Astrocyte of the cerebellum (primary cell): ENCODE results near the gene PDE2A.

Experiments
- DNase-seq: peaks from one replicate; pipeline ENCODE4 v3.0.0-alpha.2; 2011; ENCODE audit warnings: low read depth
- H3K4me3 ChIP-seq: 2 replicates; pipeline ENCODE4 v1.5.1; 2011; ENCODE audit warnings: mild to moderate bottlenecking, low read depth, low read length, moderate library complexity
- in situ Hi-C: cut with HindIII; loops from 2 replicates; pipeline ENCODE4 v1.10.0; 2017; ENCODE audit warnings: low sequenced_read_pairs
- TF ChIP-seq, protein P1 (sequence below): IDR thresholded peaks from 2 replicates; pipeline ENCODE4 v1.5.1; 2012; ENCODE audit warnings: low read length, low read depth, moderate library complexity, mild to moderate bottlenecking; ENCODE audit errors: missing control alignments

The PDE2A gene

DNA sequence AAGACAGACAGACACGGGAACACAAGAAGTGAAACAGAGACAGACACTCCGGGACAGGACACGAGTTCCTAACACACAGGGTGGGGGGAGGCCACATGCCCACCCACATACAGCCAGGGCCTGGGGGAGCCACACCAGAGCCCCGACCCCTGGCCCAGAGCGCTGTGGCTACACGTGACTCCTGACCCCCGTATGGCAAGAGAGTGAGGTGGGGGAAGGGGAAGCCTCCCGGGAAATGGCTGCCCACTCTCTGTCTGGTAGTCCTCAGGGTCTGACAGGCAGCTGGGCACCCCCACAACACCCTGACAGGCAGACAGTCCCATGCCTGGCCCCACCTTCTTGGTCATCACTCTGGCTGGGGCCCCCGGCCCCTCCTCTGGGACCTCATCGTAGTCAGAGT lies 38.6 kb upstream of the PDE2A start:
- H3K4me3 ChIP-seq: no peak overlapping the region
- in situ Hi-C loops: no loop called here
- TF ChIP-seq, protein P1, sequence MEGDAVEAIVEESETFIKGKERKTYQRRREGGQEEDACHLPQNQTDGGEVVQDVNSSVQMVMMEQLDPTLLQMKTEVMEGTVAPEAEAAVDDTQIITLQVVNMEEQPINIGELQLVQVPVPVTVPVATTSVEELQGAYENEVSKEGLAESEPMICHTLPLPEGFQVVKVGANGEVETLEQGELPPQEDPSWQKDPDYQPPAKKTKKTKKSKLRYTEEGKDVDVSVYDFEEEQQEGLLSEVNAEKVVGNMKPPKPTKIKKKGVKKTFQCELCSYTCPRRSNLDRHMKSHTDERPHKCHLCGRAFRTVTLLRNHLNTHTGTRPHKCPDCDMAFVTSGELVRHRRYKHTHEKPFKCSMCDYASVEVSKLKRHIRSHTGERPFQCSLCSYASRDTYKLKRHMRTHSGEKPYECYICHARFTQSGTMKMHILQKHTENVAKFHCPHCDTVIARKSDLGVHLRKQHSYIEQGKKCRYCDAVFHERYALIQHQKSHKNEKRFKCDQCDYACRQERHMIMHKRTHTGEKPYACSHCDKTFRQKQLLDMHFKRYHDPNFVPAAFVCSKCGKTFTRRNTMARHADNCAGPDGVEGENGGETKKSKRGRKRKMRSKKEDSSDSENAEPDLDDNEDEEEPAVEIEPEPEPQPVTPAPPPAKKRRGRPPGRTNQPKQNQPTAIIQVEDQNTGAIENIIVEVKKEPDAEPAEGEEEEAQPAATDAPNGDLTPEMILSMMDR: no peak
- no peak for DNase-seq

DNA sequence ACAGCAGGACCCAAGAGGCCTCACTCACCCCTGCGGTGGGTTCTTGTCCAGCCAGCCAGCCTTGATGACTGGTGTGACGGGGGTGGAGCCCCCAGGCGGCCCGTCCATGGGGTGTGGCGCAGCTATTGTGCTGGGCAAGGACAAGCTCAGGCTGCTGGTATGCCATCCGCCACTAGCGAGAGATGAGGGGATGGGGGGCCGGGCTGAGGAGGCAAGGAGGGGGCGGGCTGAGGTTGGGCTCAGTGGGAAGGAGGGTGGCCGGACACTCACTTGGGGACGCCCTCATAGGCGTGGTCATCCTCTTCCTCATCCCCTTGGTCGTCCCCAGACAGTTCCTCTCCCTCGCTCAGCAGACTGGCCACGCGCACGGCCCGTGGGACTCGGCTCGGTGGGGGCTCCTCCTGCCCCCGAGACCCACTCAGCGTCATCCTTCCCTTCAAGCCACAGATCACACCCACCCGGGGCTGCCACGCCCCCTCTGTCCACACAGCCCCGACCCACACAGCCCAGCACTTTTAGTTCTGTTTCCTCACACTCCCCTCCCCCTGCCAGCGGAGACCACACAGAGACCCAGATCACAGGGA lies 38.0 kb upstream of the PDE2A start:
- TF ChIP-seq, protein P1: no peak
- no peak overlapping the region for H3K4me3 ChIP-seq
- in situ Hi-C loops: no loop called here
- DNase-seq: no peak

DNA sequence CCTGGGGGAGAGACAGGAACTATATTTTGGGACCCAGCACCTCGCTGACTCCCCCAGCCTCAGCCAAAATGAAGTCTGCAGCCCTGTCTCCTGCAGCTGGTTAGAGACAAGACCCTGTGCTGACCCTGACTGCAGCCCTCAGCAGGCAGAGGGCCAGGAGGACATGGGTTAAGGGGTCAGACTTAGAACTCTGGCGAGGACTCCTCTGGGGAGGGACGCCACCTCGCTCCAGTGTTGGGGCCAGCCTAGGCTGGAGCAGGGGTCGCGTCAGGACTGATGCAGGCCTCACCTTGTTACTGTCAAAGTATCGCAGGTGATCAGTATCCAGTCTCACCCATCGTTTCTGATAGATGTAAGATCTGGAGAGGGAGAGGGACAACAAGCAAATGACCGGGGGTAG lies 36.9 kb upstream of the PDE2A start:
- TF ChIP-seq, protein P1: no peak
- DNase-seq: no peak
- no peak overlapping the region for H3K4me3 ChIP-seq
- in situ Hi-C loops: no loop called here

DNA sequence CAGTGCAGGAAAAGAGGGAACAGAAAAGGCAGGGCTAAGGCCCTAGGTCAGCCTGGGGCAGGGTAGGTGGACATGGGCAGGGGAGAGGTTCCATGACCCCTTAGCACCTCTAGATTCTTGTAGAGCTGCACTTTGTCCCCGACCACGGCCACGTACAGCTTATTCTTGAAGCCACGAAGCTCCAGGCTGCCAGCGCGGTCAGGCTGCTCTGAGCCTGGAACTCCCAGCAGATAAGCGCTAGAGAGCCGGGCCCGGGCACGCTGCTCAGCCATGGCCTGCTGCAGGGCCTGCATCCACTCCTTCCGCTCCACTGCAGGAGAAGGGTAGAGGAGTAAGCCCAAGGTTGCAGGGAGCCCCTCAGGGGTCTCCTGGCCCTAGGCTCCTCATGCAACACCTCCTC lies 36.1 kb upstream of the PDE2A start:
- in situ Hi-C loops: no loop called here
- DNase-seq: no peak
- no peak overlapping the region for H3K4me3 ChIP-seq

DNA sequence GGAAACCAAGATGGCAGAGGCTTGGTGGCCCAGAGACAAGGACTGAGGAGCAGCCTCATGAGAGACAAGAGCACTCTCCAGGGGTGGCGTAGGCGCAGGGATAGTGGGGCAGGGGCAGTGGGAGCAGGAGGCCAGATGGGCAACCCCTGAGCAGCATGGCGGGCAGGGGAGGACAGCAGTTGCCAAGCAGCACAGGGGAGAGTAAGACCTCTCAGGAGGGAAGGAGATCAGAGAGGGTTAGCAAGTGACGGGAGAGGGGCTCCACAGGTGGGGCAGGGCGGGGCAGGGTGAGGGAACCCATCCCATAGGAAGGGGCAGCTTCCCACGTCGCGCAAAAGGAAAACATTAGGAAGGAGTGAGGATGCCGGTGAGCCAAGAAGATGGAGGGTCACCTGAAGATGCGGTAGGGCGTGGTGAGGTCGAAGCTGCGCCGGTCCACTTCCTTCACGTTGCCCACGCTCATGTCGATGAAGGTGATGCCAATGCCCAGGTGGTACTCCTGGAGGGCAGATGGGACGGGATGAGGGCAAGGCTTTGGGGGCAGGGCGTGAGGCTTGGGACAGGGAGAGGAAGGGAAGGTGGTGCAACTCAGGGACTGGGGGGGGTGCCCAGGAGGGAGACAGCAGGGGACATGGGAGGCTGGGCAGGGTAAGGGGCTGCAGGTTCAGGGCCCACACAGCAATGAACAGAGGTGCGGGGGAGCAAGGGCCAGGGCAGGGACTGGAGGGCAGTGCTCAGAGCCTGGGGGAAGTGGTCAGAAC lies 35.4 kb upstream of the PDE2A start:
- DNase-seq: no peak
- TF ChIP-seq, protein P1: no peak
- H3K4me3 ChIP-seq: no peak overlapping the region
- in situ Hi-C loops: no loop called here

More for the DNA sequence above, 36.1 kb upstream of the PDE2A start:
- TF ChIP-seq, protein P1: no peak

DNA sequence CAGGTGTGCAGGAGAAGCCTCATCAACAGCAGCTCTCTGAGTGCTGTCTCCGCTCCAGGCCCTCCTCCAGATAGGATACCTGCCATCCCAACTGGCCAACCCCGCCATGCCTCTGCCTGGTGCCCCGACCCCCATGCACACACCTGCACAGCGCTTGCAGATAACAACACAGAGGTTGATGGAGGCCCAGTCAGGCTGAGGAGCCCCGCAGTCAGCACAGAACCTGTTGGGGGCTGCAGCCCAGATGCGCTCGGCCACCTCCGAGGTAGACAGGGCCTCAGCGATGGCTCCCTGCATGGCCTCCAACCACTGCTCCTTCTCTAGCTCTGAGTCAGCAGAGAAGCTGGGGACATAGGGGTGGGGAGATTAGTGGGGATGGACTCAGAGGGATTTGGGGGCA lies 32.8 kb upstream of the PDE2A start:
- H3K4me3 ChIP-seq: no peak overlapping the region
- DNase-seq: no peak
- in situ Hi-C loops: no loop called here
- TF ChIP-seq, protein P1: no peak
